Measurements from ENCODE around the gene CADM2.
"Not testable (repeated sequence)": the region's sequence is repeated elsewhere in the genome, so short reads cannot be mapped to it uniquely, and the experiment has no call there.

Gene CADM2

GRCh38 chr3:85481411-85482212, 522.8 kb downstream of the CADM2 start:
- no peak for DNase-seq (ENCODE audit: low read depth)

- no peak for DNase-seq (ENCODE audit: low read depth)
These were observed 523.4 kb downstream of the CADM2 start for GRCh38 chr3:85482213-85482490.

- DNase-seq (ENCODE audit: low read depth): no peak
These were observed 525.2 kb downstream of the CADM2 start for GRCh38 chr3:85483986-85484385.

- DNase-seq (ENCODE audit: low read depth): no peak
These were observed 528.6 kb downstream of the CADM2 start for GRCh38 chr3:85487375-85487774.

GRCh38 chr3:85495602-85496001, 536.8 kb downstream of the CADM2 start:
- DNase-seq (ENCODE audit: low read depth): no peak

- DNase-seq (ENCODE audit: low read depth): no peak
These were observed 539.4 kb downstream of the CADM2 start for GRCh38 chr3:85498177-85498576.

- no peak for DNase-seq (ENCODE audit: low read depth)
These were observed 543.5 kb downstream of the CADM2 start for GRCh38 chr3:85502148-85502875.

- not testable (repeated sequence) for DNase-seq (ENCODE audit: low read depth)
These were observed 545.5 kb downstream of the CADM2 start for GRCh38 chr3:85504129-85504784.

GRCh38 chr3:85504785-85505511, 546.2 kb downstream of the CADM2 start:
- DNase-seq (ENCODE audit: low read depth): not testable (repeated sequence)

- DNase-seq (ENCODE audit: low read depth): not testable (repeated sequence)
These were observed 548.3 kb downstream of the CADM2 start for GRCh38 chr3:85507052-85507451.

GRCh38 chr3:85508659-85509058, 549.9 kb downstream of the CADM2 start:
- DNase-seq (ENCODE audit: low read depth): no peak

GRCh38 chr3:85516146-85516545, 557.4 kb downstream of the CADM2 start:
- no peak for DNase-seq (ENCODE audit: low read depth)

GRCh38 chr3:85524104-85524503, 565.3 kb downstream of the CADM2 start:
- no peak for DNase-seq (ENCODE audit: low read depth)

- DNase-seq (ENCODE audit: low read depth): no peak
These were observed 566.5 kb downstream of the CADM2 start for GRCh38 chr3:85525264-85525663.

- no peak for DNase-seq (ENCODE audit: low read depth)
These were observed 574.8 kb downstream of the CADM2 start for GRCh38 chr3:85533586-85533985.

GRCh38 chr3:85535517-85535916, 576.7 kb downstream of the CADM2 start:
- no peak for DNase-seq (ENCODE audit: low read depth)

- DNase-seq (ENCODE audit: low read depth): no peak
These were observed 580.4 kb downstream of the CADM2 start for GRCh38 chr3:85539232-85539631.

GRCh38 chr3:85554153-85554552, 595.4 kb downstream of the CADM2 start:
- no peak for DNase-seq (ENCODE audit: low read depth)

GRCh38 chr3:85560088-85560785, 601.4 kb downstream of the CADM2 start:
- no peak for DNase-seq (ENCODE audit: low read depth)

- DNase-seq (ENCODE audit: low read depth): no peak
These were observed 608.4 kb downstream of the CADM2 start for GRCh38 chr3:85567071-85567676.

GRCh38 chr3:85570819-85571218, 612.0 kb downstream of the CADM2 start:
- DNase-seq (ENCODE audit: low read depth): no peak

Measured in amniotic epithelial cell (primary cell).